Activated CD8-positive, alpha-beta memory T cell treated with anti-CD3 and anti-CD28 coated beads, Interleukin-2, amount 50 U/mL, for 24 hours (primary cell): ENCODE results near the gene PLEKHA1.

ENCODE experiments used
- DNase-seq: peaks from one replicate; pipeline ENCODE4 v3.0.0-alpha.2; 2020; ENCODE audit errors: extremely low read depth

Gene PLEKHA1

DNA sequence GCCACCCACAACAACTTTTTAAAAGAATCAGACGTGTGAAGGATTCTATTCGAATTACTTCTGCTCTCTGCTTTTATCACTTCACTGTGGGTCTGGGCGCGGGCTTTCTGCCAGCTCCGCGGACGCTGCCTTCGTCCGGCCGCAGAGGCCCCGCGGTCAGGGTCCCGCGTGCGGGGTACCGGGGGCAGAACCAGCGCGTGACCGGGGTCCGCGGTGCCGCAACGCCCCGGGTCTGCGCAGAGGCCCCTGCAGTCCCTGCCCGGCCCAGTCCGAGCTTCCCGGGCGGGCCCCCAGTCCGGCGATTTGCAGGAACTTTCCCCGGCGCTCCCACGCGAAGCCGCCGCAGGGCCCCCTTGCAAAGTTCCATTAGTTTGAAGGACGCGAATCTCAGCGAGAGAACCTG lies 86.4 kb downstream of the PLEKHA1 start:
- DNase-seq, result no peak

DNA sequence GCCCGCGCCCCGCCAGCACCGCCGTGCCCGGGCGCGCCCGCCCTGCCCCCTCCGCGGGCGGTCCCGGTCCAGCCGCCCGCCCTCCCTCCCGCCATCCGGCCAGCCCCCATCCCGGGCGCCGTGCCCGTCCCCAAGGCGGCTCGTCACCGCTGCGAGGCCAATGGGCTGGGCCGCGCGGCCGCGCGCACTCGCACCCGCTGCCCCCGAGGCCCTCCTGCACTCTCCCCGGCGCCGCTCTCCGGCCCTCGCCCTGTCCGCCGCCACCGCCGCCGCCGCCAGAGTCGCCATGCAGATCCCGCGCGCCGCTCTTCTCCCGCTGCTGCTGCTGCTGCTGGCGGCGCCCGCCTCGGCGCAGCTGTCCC lies 86.8 kb downstream of the PLEKHA1 start, which contains the start of gene HTRA1:
Gene HTRA1 (plus strand): TSS at position 187 of the 362 bp plus-strand sequence. CDS start 100 bp downstream, at position 287.
- no peak for DNase-seq

DNA sequence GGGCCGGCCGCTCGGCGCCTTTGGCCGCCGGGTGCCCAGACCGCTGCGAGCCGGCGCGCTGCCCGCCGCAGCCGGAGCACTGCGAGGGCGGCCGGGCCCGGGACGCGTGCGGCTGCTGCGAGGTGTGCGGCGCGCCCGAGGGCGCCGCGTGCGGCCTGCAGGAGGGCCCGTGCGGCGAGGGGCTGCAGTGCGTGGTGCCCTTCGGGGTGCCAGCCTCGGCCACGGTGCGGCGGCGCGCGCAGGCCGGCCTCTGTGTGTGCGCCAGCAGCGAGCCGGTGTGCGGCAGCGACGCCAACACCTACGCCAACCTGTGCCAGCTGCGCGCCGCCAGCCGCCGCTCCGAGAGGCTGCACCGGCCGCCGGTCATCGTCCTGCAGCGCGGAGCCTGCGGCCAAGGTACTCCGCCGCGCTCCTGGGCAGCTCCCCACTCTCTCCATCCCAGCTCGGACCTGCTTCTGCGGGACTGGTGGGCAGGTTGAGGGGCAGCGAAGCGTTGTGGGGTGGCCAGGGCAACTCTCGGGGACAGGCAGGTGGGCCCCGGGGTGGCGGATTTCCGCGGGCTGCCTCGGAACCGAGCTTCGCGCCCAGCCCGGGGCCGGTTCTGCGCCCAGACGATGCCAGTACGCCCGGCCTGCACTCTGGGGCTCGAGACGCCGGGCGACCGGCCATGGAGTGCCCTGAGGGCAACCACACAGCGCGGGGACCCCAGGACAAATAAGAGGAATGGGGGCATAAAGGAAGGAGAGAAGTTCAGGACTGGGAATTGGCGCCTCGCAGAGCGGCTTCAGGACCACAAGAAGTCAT lies 87.4 kb downstream of the PLEKHA1 start:
- no peak for DNase-seq

DNA sequence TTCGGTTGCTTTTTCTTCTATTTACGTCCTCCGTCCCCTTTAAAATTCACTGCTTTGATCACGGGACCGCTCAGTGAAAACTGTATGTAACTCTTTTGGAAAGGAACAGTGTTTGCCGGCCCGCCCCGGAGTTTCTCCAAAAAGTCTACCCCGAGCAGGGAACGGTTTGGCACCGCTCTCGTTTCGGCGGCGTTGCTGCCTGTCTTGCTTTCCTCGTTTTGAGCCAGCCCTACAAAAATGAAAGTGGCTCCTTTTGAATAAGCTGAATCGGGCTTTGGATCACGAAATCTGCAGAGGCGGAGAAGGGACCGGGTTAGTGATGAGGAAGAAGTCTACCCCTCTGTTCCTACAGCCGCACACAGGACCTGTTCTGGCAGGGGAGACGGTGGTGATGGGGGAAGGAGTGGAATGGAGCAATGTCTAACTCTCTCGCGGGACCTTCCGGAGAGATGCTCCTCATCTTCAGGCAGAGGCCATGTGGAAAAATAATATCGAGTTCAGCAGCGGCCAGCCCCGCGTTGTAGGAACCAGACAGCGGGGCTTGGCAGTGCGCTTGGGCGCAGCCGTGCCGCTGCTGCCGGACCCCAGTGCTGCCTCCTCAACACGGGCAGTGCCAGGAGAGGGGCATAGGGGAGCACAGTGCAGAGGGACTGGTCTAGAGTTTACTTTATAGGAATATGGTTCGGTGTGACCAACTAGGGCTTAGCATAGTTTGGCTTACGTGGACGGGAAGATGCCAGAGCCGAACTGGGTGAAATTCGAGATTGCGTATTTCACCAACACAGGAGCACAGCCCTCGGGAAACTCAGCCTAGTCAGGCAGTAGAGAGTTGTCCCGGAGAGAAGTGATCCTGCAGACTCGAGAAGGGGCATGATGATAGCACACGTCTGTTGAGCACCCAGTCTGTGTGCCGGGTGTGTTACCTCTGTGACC lies 88.3 kb downstream of the PLEKHA1 start:
- no peak for DNase-seq

DNA sequence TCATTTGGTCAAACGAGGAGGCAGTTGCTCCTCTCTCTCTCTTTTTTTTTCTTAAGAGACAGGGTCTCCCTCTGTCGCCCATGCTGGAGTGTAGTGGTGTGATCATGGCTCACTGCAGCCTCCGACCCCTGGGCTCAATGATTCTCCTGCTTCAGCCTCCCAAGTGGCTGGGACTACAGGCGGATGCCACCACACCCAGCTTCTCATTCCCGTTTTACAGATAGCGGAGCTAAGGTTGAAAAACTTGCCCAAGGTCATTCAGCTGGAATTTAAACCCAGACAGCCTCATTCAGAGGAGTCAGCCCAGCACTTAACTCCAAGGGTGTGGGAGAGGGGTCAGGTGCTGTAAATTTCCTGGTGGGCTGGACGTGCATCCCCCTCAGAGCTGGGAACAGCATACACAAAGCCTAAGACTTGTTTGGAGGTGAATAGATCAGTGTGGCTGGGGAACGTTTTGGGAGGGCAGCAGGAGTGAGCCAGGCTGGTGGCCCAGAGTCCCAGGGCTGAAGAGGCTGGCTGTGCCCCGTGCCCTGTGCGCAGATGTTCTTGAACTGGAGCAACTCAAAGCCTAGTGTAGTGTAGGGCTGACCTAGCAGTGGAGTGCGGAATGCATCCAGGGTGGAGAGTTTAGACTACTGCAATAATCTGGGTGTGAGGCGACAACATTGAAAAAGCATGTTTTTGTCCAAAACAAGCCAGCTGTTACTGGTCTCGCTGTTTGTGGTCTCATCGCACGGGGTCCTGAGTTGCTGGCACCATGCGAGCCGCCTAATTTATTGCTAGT lies 89.2 kb downstream of the PLEKHA1 start:
- DNase-seq, result no peak

DNA sequence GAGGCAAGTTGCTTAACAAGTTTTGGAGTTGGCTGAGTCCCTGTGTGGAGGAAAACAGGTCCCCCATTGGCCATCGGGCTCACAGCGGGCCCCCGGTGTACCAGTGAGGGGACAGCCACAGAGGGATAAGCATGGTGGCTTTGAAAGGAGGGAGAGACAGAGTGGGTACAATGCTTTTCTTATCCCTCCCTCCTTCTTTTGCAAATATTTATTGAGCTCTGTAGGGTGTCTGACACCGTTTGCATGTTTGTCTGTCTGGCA lies 89.7 kb downstream of the PLEKHA1 start:
- DNase-seq, result no peak

DNA sequence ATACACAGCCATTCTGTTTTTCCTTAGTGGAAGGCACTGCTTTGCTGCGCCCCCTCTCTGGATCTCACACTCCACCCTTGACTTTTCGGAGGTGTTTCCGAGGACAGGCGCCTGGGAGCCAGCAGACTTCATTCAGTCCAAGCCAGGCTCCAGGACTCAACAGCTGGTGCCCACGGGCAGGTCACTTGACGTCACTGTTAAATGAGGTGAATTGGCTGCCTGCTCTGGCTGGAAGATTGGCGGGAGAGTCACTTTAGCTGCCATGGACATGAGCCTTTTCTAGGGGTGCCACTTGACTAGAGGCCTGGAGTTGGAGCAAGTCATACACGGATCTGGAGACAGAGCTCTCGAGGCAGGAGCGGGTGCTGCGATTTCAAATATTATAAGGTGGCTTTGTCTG lies 90.1 kb downstream of the PLEKHA1 start:
- no peak for DNase-seq

DNA sequence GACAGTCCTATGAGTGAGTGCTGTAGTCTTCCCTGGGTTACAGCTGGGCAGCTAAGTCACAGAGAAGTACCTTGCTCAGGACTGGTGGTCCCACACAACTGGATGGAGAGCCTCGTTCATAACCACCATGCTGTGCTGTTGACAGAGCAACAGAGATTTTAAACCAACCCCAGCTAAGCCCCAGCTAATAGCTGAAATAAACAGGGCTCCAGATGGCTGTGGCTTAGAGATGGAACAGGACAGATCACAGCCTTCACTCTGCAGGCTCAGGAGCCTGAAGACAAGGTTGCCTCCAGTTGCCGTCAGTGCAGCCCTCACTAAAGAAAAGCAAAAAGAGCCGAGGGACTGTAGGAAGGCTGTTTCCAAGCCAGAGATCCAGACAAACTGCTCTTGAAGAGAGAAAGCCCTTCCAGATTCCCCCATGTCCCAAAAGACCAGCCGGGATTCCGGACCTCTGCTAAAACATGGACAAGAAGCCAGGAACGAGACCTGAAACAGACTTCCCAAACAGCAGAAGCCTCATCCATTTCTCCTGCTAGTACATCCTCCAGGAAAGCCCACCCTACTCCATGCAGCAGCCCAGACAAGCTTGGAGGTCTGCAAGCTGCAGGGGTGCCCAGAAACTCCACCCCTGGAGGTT lies 91.0 kb downstream of the PLEKHA1 start:
- no peak for DNase-seq

DNA sequence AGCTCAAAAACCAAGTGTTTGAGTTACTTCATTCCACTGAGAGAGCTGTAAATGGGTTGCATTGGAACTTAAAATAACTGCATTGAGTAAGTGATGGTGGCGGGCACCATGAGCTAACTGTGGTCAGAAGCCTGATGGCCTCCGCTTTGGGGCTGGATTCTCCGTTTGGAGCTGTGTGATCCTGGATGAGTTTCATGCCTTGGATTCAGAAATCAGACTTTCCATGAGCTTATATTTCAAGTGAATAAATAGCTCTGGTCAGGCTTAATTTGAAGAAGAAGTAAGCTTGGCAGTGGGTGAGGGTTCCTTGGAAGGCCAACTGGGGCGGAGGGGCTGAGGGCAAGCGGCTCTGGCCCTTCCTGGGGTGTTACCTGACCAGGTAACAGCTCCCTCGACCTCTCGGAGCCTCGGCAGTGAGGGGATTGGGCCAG lies 92.5 kb downstream of the PLEKHA1 start:
- DNase-seq, result no peak

DNA sequence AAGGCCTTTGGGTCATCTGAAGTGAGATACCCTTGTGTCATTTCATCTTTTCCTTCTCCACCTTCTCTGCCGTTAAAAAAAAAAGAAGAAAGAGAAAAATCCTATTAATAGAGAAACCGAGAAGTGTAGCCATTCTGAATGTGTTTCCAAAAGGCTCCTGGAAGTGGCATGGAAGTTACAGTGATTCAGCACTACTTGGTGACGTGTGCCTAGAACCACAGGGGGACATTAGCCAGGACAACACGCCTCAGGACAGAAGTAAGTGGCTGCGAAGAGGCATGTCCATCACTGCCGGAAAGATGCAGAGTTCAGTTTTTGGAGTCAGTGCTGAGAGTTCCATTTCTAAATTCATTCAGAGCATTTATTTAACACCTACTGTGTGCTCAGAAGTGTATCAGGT lies 93.2 kb downstream of the PLEKHA1 start:
- DNase-seq, result no peak

DNA sequence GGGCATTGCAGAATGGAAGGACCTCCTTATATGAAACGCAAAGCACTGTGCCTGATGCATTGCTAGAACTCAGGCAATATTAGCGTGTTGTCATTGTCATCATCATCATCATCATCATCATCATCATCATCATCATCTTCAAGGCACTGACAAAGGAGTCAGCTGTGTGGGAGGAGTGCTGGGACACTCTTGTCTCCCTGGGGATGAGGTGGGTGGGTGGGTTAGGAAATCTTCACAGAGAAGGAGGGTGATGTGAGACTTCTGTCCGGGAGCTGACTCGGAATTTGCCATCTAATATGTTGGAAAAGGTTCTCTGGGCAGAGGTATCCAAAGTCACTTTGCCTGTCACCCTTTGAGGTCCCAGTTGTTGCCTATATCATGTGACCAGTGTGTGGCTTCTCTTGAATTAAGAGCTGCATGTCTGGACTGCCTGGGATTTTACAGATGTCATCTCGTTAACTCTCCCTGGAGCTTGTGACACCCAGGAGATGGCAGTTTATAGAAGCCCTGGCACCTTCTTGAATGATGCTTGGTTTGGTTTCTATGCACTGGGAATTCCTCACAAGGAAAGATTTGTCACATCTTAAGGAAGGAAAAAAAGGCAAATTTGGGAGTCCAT lies 93.9 kb downstream of the PLEKHA1 start:
- no peak for DNase-seq

DNA sequence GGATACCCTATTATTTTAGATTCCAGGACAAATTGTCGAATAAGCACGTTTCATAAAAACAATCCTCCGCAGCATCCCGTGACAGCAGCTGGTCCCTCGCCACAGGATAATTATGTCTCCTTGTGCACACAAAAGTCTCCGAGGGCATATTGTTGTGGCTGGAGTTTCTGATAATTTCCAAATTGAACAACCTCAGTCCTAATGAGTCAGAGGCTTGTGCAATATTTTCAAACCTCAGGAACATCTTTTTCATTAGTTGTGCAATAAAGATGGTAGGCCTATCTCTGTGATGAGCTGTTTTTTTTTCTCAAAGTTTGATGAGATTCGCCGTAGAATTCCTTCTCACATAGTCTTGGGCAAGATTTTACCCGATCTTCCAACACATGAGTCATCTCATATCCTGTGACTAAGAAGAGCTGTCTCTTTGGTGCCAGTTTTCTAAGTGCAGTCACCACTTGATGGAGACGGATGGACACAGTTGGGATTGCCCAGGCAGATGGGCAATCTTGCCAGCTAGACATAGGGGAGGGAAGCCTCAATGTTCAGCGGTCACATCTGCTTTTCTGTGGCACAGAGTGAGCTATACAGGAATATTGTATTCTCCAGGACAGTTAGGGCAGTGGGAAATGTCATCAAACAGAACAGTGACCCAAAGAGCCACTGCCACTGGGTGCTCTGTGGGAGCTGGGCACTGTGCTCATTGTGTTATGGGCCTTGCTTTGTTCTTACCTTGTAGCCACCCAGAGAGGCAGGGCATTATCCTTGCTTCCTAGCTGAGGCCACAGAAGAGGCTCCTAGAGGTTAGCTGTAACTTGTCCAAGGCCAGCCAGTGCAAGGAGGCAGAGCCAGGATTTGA lies 94.6 kb downstream of the PLEKHA1 start:
- DNase-seq, result no peak

DNA sequence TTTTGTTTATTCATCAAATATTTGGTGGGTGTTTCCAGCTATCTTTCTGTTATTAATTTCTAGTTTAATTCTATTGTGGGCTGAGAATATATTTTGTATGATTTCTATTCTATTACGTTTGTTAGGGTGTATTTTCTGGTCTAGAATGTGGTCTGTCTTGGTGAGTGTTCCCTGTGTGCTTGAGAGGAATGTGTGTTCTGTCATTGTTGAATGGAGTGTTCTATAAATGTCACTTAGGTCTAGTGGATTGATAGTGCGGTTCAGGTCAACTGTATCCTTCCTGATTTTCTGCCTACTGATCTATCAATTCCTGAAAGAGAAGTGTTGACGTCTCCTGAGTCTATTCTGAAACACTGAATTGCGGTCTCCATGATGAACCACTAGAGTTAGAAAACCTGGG lies 95.3 kb downstream of the PLEKHA1 start:
- DNase-seq, result no peak

DNA sequence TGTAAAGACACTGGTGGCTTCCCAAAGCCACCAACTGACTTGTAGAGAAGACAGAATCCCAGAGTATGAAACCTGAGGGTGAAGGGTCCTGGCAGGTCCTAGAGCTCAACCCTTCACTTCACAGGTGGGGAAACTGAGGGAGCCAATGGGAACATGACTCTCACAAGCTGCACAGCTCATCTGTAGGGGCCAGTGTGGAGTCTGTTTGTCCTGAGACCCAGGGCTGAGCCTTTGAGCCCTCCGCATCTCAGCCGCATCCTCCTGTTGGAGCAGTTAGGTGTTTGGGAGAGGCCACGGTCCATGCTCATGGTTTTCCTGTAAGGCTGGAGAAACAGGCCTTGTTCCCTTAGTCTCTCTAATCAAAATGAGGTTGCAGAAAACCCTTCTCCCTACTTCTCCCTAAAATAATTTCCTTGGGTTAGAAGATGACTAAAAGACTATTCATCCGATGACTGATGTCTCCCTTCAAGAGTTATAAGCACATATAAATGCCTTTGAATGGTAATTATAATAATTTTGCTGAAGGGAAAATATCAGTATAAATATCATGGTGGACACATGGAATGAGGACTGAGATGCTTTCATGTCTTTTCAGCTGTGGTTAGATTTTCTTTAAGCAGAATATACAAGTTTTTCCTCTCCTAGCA lies 97.1 kb downstream of the PLEKHA1 start:
- no peak for DNase-seq

DNA sequence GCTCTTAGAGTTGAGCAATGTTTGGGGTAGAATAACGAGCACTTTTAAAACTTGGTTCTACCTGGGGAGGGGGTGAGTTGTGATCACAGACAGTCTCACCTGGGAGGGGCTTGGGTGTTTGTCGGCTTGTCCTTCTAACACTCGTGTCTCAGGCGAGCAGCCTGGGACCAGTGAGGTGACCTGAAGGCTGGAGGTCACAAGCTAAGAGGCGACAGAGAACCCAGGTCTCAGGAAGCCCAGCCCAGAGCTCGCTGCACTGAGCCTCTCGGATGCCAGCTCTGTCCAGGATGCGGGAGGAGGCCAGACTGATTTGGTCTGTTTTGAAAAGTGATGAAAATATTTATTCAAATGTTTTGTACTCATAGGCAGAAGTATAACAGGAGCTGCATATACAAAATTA lies 98.6 kb downstream of the PLEKHA1 start:
- no peak for DNase-seq

DNA sequence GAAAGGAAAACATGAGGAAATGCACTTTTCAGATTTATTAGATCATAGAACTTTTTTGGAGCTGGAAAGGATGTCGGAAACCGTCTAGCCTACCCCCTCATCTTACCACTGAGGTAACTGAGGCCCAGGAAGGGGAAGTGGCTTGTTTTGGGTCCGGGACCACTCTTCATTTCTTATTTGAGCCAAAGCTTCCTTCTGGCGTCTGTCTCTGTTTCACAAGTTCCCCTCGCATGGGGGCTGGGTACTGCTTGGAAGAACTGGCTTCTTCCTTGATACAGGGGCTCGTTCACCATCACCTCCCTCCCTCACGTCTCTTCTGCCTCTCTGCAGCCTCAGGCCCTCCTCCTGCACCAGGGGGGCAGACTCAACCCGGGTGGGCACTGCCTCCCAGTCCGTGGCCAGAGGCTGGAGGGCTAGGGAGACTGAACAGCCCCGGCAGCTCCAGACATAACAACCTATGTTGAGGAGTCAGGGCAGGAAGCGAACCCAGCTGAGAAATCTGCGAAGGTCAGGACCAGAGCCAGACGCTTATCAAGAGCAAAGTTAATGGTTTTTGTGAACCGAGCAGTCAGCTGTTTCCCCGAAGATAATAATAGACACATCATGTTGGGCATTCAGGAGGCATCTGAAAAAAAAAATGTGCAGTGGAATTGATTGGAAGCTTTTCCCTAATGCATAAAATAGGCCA lies 99.8 kb downstream of the PLEKHA1 start:
- DNase-seq, result no peak

DNA sequence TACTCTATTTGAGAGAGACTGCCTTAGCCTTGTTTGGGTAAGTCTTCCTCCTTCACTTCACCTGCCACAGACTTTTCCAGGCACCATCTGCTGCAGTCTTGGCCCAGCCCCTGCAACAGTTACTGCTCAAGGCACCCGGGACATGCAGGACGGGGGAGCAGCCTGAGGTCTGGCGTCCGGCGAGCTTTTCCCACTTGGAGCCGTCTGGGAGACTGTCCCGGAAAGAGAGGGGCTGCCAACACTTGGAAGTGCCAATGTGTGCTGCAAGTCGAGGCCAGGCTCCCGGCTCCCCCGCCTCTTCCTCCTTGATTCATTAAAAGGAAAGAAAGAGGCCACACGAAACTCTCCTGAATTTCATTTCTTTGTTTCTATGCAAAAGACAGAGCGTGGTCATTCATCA lies 100.6 kb downstream of the PLEKHA1 start:
- no peak for DNase-seq

DNA sequence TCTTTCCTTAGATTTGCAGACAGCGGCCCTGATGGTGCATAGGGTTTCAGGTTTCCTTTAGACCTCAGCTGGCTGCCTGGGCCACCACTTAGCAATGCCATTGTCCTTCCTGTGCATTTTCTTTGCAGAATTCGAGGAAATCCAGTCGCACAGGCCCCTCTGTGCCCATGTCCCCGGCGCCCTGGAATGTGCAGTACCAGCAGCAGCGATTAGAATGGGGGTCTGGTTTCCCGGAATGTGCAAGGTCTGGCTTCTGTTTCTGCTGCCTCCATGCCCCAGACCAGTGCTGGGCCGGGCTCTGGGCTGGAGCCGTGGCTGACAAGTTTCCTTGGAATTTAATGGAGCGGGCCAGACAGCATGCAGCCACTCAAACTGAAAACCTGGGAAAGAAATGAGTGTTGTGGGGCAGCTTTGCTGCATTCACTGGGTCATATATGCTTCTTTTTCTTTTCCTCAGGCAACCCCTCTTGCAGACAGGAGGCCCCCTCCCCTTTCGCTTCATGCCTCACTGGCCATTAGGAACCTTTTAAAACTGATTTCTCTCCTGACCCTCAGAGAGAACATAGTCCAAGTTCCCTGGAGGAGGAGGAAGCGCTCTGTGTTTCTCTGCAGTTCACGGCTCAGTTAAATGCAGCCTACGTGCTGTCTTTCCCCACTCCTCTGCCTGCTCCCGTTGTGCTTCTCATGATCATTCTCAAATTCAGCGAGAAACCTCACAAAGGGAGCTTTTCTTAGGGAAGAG lies 101.3 kb downstream of the PLEKHA1 start:
- no peak for DNase-seq

DNA sequence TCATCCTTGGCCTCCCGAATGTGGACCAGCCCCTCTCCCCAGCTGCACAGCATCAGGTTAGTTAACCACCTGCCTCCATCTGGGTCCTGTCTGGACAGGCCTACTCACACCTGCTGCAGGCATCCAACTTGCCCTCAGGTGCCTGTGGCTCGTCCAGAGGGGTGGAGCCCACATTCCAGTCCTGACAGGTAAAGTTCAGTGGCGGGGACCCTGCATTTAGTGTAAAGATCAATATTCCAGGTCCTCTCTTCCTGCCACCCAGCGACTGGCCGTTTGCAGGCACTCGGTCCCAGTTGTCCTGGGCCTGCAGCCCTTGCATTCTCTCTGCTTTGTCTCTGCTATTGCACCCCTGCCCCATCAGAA lies 101.8 kb downstream of the PLEKHA1 start:
- DNase-seq, result no peak
